IMR-90 (cell line): ENCODE results near the gene MXRA8.

ENCODE experiments used
- NFE2L2 ChIP-seq: fragments of 150-350 bp; IDR thresholded peaks from 2 replicates; pipeline ENCODE4 v1.6.1; 2016; ENCODE audit warnings: low read depth, mild to moderate bottlenecking, low read length
- SMC3 ChIP-seq: fragments of 150-350 bp; IDR thresholded peaks from 2 replicates; pipeline ENCODE4 v1.6.1; 2016; ENCODE audit warnings: low read depth, mild to moderate bottlenecking, antibody characterized with exemption, low read length, moderate library complexity

GRCh38 chr1:1359664-1360468 lies 1.5 kb upstream of the MXRA8 start:
- TF ChIP-seq SMC3 (no peak), NFE2L2 (no peak)
